ENCODE measurements around the gene EGFL7.
"Not testable (repeated sequence)": the region's sequence is repeated elsewhere in the genome, so short reads cannot be mapped to it uniquely, and the experiment has no call there.

The EGFL7 gene

GRCh38 chr9:136709454-136710109, 46.9 kb downstream of the EGFL7 start:
- DNase-seq (ENCODE audit: low spot score) = no peak
- H3K4me3 ChIP-seq = no peak overlapping the region
- no peak for TF ChIP-seq CTCF (IDR thresholded peaks at IDR 0.05)
- no peak overlapping the region for H3K27ac ChIP-seq

DNA sequence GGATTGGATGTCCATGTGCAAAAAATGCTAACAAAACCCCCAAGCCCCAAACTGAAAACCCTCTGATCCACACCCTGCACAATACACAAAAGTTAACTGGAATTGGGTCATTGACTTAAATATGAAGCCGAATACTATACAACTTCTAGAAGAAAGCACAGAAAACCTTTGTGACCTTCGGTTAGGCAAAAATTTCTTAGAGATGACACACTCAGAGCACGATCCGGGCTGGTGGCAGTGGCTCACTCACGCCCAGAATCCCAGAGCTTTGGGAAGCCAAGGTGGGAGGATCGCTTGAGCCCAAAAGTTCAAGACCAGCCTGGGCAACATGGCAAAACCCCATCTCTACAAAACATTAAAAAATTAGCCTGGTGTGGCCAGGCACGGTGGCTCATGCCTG, 47.8 kb downstream of the EGFL7 start:
- no peak overlapping the region for H3K4me3 ChIP-seq
- no peak for DNase-seq (ENCODE audit: low spot score)
- TF ChIP-seq CTCF (IDR thresholded peaks at IDR 0.05) = no peak
- no peak overlapping the region for H3K27ac ChIP-seq

GRCh38 chr9:136711219-136711648, 48.5 kb downstream of the EGFL7 start:
- DNase-seq (ENCODE audit: low spot score) = not testable (repeated sequence)

GRCh38 chr9:136711751-136712689, 49.3 kb downstream of the EGFL7 start, which contains the start of gene DIPK1B:
TSS of gene DIPK1B (plus strand) at chr9:136712572. CDS start at chr9:136712666, 94 bp downstream.
- H3K27ac ChIP-seq = peak within 1 kb of the TSS in 1 of 2 donors; percentile 43
- peak within 1 kb of the TSS; percentile 64 for H3K4me3 ChIP-seq
- no peak for DNase-seq (ENCODE audit: low spot score)
- TF ChIP-seq CTCF (IDR thresholded peaks at IDR 0.05) = no peak

More at GRCh38 chr9:136711219-136711648, 48.5 kb downstream of the EGFL7 start:
- not testable (repeated sequence) for H3K27ac ChIP-seq, H3K4me3 ChIP-seq

DNA sequence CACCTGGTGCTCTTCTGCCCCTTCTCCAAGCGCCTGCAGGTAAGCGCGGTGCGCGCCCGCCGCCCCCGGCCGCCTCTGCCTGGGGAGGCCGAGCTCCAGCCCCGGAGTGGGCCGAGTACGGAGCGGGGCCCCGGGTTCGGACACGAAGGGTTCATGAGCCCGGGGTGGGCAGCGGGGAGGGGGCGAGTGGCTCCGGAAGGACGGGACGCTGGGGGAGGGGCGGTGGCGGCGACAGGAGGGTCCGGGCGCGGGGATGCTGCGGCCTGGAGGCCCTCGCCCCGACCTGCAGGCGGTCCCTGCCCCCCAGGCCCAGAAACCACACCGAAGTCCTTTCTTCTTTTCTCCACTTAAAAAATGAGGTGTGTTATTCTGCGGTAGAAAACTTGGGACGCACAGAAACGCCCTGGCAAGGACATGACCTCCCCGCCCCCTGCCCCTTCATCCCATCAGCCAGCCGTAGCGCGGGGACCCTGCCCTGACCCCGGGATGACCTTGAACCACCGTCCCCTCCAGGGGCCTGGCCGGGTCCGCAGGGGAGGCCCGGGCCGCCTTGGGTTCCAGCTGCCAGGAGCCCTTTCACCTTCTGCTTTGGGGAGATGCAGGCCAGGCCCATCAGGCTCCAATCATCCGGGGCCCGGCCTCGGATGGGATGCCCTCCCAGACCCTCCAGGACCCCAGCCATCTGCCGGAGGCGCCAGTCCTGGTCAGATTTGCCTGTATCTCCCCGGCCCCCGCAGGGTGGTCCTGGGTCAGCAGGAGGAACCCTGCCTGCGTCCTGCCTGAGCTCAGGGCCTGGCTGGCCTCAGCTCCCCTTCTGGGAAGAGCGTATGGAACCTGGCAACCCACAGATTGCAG, 50.2 kb downstream of the EGFL7 start:
- no peak for TF ChIP-seq CTCF (IDR thresholded peaks at IDR 0.05)
- Histone ChIP-seq H3K4me3 (peak overlapping the region; percentile 64), H3K27ac (peak overlapping the region in 1 of 2 donors; percentile 43)
- no peak for DNase-seq (ENCODE audit: low spot score)

DNA sequence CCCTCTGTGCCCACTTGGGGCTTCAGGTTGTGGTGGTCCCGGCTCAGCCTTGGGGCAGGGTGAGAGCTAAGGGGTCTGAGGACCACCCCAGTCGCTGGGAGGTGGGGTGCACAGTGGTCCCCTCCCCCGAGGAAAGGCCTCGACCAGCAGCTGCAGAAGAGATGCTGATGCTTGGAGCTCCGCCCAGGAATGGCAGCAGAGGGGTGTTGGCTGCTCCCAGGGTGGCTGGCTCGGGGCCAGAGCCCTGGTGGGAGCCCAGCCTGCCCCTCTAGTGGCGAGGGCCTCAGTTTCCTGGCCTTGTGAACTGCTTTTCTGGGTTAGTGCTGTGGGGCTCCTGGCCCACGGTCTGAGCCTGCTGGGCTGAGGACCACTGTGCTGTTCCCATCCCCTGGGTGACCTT, 50.8 kb downstream of the EGFL7 start:
- peak overlapping the region; percentile 64 for H3K4me3 ChIP-seq
- TF ChIP-seq CTCF (IDR thresholded peaks at IDR 0.05) = no peak
- no peak for DNase-seq (ENCODE audit: low spot score)
- H3K27ac ChIP-seq = peak overlapping the region in 1 of 2 donors; percentile 43
